NCI-H1092 treated with DMSO at 0.1 percent for 48 hours (cell line): ENCODE data around the gene ZNF423.

Experiments
- DNase-seq: peaks from one replicate; lab custom pipeline; 2025; lab: John Stamatoyannopoulos, UW

The ZNF423 gene

DNA sequence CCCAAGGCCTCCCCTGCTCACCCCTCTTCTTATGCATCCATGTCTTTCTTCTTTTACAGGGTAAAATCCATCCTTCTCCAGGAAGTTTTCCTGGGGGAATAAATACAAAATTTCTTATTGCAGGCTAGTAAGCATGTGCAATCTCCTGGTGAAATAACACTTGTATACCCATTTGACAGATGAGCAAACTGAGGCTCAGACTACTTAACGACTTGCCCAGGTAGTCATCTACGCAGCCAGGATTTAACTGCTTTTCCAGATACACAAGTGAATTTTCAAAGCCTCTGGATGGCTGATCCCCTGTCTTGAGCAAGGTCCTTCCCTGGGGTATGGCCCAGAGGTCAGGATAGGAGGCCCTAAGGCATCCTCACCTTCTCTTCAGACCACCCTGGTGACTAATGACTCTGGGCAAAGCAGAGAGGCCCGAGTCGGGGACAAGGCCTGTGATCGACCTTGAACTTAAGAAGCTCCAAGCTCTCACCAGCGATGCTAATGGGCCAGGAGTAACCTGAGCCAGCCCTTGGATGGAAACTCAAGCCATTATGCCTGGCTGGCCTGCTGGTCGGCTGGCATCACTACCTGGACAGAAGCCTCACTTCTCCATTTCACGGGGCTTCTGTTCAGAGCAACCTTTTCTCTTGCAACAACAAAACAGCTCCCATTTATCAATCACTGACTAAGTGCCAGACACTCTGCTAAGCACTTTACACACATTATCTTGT is 33.1 kb downstream of the ZNF423 start:
- DNase-seq, result no peak

DNA sequence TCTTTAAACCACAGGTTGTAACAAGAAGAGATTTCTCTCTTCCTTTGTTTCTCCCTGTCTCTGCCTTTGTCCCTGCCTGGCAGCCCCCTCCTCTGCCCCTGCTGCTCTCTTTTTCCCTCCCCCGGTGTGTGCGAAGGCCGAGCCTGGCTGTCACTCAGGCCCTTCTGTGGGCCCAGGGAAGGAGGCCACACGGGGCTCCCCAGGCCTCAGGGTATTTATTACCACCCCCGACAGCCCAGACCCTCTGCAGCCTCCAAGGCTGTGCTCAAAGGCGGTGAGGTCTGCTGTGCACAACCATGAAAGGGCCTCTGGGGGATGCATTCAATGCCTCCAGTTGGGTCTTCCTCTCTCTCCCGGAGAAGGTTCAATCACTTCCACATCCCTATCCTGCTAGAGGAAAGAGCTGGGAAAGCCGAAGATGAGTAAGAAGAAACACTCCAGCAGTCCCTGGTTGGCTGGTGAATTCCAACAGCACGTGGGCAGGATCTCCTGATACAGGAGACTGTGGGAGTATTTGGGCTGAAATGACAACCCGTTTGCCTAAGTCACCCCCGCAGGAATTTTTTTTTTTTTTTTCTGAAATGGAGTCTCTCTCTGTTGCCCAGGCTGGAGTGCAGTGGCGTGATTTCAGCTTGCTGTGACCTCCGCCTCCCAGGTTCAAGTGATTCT is 34.2 kb downstream of the ZNF423 start:
- no peak for DNase-seq

DNA sequence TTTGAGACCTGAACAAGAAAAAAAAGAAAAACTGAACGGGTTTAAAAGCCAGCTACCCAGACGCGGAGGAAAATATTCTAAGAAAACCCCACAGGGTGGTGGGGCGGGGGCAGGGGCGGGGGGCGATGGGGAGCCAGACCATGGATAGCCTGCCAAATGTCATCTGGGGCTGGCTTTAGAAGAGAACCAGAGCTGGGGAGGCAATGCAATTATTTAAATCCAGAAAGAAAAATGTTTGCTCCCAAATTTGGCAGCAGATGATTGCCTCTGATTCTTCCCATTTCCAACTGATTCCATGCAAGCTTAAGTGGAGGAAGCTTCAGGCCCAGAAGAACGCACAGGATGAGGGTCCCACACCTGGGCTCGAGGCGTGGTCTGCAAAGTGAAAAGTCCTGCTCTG is 34.8 kb downstream of the ZNF423 start:
- no peak for DNase-seq

DNA sequence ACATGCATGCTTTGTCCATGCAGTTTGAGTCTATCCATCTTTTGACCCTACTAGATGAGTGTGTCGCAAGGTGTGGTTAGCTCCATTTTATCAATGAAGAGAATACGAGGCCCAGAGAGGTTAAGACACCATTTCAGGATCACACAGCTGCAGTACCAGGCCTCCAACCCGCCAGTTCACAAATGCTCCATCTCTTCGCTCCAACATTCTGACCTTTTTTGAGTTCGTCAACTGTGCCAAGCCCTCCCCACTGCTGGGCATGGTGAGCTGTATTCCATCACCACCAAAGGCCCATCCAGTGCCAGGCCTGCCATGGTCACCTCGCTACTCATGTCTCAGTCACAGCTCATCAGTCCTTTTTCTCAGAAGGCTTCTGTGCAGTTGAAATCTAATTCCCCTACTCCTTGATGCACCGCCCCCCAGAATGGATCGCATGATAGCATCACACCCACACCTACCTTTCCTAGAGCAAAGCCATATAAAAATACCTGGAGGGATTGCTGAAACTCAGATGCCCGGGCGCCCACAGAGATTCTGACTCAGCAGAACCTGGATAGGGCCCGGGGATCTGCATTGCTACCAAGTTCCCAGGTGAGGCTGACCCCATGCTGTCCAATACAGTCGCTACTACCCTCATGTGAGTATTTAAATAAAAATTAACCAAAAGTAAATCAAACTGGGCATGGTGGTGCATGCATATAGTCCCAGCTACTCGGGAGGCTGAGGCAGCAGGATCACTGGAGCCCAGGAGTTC is 38.0 kb downstream of the ZNF423 start:
- DNase-seq, result no peak

DNA sequence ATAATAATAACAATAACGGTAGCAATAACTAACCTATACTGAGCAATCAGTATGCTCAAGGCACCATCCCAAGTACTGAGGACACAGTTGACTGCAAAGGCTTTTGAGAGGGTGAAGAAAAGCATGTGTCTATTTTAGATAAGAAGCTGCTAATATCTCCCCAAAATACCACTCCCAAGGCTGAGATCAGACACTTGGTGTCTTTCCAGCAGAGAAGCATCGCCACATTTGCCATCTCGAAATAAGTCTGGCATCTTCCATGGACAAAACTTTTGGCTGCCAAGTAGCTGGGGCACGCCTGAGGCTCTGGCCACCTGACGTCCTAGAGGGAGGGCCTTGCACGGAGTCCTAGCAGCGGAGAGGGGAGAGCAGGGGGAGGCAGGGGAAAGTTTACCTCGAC is 39.0 kb downstream of the ZNF423 start:
- no peak for DNase-seq

DNA sequence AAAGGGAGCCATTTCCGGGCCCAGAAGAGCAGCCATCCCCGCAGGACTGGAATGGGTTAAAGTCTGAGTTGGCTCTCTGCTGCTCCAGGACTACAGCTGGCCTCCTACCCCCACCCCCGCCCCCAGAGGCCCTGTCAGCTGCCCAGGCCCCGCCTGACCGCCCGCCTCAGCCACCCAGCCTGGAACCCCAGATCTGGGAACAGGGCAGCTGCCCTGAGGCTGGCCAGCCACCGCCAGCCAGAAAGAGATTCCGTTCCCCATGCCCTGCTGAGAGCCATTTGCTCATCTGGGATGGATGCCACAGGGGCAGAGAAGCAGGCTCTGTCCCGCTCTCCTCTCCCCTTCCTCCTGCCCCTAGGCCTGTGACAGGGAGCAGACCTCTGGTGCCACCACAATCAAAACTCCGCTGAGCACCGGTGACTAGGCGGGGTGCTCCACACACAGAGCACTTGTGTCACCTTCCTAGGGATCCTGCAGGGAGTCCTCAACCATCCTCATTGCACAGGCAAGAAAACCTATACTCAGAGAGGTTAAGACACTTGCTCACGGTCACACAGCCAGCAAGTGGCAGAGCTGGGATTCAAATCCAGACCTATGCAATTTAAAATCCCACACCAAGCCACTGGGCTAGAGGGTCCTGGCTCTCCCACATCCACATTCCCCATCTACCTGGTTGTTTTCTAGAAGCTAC is 44.1 kb downstream of the ZNF423 start:
- no peak for DNase-seq

DNA sequence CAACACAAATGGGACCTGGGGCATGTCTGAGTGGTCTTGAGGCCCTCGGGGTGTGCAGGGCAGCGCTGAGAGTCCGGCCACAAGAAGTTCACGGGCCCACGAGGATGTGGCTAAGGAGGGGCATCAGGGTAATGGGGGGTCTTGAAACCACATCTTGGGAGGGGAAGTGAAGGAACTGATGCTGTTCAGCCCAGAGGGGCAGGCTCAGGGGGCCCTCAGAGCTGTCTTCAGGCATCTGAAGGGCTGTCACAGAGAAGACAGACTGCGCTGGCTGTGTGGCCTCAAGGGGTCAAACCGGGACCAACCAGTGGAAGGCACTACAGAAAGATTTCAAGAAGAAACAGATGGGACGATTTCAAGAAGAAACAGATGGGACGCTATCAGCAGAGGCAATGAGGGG is 45.1 kb downstream of the ZNF423 start:
- no peak for DNase-seq

DNA sequence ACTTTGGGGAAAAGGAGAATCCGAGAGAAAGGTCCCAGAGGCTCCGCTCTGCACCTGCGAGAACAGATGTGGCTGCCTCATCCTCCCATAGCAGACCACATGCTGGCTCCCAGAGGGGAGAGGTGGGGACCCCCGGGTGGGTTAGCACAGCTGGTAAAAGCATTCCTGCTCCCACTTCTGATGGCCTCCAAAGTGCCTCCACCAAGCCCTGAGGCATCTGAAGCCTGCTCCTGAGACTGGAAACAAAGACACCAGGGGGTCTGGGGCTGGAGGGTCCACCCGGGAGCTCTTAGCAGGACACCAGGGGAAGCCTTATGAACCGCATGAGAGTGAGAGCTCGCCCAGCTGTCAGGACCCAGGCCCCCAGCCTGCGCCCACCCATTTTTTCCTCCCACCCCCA is 46.4 kb downstream of the ZNF423 start:
- no peak for DNase-seq

DNA sequence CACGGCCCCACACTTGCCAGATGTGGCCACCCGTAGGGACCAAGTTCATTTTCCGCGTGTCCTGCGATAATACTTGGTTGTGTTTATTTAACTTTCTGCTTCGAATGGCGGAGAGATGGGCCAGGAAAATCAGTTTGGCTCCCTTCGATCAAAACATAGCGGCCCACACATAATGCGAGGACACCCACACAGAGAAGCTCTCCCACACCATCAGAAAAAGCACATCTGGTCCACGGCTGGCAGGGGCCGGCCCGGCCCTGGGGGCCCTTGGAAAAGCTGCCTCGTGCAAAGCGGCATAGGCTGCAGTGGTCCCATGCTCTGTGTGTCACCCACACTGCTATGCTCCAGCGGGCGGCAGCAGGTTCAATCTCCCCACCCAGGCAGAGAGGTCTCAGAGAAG is 46.9 kb downstream of the ZNF423 start:
- DNase-seq, result no peak

DNA sequence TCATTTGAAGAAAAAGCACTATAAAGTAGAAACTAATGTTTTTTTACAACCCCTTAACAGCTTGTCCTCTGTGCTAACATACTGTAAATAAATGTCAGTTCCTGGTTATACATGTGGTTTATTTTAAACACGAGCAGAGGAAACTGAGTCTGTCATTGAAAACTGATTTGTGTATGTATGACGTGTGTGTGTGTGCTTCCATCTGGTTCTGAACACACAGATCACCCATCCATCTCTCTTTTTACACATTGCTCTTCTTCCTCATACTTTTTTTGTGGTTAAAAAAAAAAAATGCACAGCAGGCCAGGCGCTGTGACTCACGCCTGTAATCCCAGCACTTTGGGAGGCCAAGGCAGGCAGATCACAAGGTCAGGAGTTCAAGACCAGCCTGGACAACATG is 49.5 kb downstream of the ZNF423 start:
- DNase-seq, result no peak

DNA sequence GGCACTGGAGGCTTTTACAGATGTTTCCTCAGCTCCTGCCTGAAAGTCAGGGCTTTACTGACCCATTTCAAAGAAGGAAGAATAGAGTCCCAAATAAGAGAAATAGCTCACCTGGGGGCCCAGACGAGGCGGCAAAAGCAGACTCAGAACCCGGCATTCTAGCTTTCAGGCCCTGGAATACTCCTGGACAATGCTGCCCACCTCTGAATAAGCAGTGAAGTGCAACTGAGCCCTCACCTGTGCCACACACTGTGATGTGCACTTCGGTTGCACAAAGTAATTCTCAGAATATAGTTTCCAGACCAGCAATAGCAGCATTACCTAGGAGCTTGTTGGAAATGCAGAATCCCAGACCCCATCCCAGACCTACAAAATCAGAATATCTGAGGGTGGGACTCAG is 54.6 kb downstream of the ZNF423 start:
- no peak for DNase-seq

DNA sequence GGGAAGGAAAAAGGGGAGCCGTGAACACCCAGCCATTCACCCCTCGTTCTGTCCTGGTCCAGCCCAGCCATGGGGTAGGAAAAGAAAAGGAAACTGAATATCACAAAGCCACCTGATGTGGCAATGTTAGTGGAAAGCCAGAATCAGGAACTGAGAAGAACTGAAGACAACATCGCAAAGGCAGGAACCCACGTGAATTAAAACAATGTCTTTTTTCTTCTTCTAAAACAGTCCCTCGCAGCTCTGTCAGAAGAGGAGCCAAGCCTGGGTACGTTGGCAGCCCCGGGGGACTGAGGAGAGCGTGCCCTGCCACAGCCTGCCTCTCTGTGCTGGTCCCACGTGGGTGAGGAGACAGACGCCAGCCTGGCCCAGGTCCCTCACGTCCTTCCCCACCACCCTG is 55.0 kb downstream of the ZNF423 start:
- no peak for DNase-seq

DNA sequence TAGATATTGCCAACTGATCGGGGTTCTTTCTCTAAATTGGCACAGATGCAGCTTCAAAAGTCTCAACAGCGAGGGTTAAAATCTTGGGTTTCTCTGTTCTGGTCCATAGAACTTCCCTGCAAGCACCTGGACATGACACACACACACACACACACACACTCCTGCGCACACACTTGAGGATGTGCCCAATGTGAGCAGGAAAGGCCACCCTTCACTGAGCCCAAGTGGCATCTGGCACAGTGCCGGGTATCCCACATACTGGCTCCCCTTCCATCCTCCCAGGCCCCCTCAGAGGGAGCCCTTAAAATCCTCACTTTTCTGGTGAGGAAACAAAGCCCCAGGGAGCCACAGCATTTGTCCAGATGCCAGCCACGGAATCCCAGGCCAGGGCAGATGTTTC is 55.5 kb downstream of the ZNF423 start:
- no peak for DNase-seq

DNA sequence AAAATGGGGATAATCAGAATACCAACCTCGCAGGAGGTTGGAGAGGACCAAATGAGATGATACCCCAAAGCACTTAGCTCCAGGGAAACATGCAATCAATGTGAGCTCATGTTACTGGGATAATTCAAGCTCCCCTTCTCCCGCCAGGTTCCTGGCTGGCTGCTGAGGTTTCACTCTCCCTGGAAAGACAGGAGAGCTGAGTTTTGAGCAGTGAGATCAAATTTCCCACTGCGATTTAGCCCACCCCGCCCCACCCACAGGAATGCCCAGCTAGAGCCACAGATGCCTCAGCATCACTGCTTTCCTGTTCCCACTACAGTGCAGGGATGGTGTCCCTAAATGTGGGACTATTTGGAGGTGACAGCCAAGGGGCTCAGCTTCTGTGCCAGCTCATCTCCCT is 56.7 kb downstream of the ZNF423 start:
- DNase-seq, result no peak

DNA sequence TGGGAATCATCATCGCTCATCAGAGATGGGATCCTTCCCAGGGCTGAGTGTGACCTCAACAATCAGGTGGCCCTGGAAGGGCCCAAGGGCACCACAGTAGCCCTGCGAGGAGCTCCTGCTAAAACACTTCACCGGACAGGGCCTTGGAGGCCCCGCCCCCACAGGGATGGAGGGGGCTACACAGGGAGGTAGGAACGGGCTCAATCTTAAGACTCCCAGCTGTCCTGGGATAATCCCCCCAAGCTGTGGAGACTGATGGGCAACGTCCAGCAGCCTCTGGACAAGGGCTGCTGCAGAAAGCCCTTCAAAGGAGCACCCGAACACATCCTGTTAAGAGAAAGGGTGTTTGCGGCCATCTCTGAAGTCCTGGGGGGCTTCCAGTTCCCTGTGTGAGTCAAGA is 60.4 kb downstream of the ZNF423 start:
- no peak for DNase-seq

DNA sequence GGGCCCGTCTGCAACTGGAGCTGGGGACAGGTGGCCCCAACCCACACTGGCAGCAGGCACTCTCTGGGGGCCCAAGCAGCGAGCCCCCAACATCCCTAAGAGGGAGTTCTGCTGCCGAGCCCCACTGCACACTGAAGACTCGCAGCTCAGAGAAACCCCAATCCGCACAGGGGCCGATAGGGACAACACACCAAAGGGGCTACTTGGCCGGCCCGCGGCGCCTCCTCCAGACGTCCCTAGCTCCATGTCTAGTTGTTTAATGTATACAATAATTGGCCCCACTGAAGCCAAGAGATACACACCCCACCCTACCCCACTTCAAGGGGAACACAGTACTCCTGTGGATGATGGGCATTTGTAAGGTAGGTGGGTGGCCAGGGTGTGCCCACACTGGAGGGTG is 62.7 kb downstream of the ZNF423 start:
- DNase-seq, result no peak

DNA sequence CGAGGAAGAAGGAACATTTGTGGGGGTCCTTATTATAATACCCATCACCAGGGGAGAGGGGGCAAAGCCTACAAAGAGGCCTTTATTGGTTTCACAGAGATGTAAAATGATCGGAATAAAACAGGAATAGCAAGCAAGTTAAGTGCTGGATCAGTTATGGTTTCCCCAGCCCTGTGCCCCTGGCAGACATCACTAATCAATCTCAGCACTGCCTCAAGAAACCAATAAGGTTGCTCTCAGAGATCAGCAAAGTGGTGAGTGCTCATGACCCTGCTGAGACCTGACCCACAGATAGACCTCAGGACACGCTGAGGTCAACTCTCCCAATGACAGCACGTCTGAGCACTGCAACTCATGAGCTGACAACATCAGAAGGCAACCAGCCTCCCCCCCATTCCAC is 66.3 kb downstream of the ZNF423 start:
- no peak for DNase-seq

DNA sequence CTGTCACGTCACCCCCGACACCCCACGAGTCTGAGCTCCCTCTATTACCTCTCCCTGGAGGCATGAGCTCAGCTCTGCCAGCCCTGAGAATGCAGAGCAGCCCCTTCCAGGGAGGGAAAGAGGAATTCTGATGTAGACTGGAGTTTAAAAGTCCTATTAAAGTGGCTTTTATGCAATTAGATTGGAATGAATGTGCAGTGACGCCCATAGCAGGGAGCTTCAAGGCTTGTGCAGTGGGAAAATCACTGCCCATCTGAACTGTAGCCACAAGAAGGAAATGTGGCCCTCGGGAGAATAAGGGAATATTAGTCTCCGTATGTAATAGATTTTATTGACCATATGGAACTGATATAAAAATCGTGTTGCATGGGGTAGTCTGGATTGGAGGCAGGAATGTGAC is 66.9 kb downstream of the ZNF423 start:
- no peak for DNase-seq

DNA sequence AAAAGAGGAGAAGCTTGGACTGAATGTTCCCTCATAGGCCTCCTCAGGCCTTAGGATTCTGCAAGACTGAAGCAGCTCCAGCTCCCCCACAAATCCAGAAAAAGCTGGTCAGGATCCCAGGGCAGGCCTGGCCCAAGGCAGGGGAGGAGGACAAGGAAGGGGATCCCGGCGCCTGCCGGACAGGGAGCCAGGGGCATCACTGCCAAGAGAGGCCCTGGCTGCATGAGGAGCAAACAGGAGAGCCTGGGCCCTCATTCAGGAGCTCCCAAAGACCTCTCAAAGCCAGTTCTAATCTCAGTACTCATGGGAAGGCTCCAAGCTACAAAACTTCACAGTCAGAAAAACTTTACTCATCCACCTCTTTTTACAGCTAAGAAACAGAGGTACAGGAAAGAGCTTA is 67.3 kb downstream of the ZNF423 start:
- DNase-seq, result no peak

DNA sequence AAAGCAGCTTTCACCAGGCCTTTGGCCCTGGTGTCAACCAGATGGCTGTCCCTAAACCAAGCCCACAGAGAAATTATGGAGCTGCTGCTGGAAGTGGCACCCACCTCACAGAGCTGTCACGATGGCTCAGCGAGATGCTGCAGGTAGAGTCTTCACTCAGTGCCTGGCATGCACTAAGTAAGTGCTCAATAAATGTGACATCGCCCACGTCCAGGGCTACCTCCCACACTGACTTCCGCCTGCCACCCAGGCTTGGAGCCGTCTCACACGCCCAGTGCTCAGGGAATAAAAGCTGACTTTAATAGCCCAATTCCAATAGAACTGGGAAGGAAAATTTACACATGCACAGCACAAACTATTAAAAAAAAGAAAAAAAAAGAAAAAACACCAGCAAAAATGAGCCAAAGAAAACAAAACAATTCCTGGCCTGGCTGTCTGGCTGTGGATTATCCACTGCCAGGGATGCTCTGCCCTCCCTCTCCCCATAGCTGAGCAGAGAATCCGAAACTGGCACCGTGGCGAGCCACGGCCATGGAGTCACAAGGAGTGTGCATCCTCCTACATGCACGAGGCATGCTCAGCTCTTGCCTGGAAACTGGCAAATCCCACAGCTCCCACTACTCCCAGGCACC is 68.9 kb downstream of the ZNF423 start:
- no peak for DNase-seq

DNA sequence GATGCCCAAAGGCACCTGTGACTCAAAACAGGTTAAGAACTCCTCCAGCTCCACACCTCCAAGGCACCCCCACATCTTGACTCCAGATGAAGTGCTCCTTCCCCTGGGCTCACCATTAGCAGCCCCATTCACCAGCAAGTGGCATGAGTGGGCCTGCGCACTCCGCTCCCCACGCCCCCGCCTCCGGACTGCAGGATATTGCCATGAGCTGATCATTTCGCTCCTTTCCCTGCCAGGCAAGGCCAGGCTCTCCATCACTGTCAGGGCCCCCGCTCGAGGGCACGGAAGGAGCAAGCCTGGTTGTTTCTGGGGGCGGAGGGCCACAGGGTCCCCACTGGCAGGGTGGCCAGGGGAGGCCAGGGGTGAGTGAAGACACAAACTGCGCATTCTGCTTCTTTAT is 69.9 kb downstream of the ZNF423 start:
- no peak for DNase-seq

DNA sequence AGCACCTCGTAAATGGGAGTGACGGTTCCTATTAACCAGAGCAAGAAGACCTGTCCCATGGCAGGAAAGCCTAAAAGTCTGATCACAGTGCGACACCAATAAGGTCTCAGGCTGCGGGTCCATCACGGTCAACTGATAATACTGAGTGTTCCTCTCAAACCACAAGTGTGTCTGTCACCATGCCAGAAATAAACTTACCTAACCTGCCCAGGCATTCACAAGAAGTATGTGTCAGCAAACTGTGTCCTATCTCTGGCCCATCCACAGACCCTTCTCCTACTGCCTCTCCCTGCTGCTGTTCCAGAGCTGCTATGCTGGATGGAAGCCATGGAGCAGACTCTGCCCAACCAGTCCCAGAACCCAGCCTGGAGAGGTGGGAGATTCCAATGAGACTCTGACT is 73.5 kb downstream of the ZNF423 start:
- no peak for DNase-seq
